ENCODE data around the gene FGFR2.
"Not testable (repeated sequence)": the region's sequence is repeated elsewhere in the genome, so short reads cannot be mapped to it uniquely, and the experiment has no call there.

Gene FGFR2

GRCh38 chr10:121583857-121584256 lies 14.4 kb downstream of the FGFR2 start:
- DNase-seq = no peak

- DNase-seq = no peak
Observed at GRCh38 chr10:121583258-121583657, 15.0 kb downstream of the FGFR2 start.

DNA sequence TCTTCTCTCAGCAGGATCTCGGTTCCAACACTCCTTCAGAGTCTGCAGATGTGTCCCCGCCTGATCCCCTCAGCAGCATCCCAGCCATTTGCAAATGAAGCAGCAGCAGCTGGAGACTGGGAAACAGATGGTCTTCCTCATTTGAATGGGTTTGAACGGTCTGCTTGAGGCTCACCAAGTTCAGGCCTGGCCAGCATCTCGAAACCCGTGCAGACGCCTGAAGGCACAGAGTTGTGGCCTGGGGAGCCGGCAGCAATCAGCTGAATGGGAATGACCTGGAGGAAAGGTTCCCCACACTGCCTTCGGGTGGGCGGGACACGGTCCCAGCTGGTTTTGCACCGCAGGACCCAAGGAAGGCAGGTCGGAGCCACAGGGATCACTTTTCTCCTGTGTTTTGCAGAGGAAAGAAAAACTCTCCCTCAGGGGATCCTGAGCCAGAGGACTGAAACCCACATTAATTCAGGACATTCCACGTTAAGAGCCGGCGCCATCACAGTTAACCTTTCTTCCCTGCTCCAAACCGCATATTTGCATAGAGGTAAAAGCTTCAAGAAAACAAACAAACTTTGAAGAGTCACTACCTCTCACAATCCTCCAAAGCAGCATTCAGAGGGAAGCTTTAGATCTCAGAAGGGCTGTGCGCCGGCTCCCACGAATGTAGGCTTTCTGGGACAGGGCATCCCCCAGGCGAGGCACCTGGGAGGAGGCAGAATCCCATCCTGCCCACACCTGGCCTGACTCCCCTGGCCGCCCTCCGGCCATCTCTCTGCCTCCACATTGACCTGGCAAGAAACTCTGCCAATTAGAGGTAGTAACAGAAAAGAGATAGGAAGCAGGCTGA lies 17.7 kb downstream of the FGFR2 start:
- no peak for DNase-seq

- no peak for DNase-seq
Observed at GRCh38 chr10:121579656-121580055, 18.6 kb downstream of the FGFR2 start.

DNA sequence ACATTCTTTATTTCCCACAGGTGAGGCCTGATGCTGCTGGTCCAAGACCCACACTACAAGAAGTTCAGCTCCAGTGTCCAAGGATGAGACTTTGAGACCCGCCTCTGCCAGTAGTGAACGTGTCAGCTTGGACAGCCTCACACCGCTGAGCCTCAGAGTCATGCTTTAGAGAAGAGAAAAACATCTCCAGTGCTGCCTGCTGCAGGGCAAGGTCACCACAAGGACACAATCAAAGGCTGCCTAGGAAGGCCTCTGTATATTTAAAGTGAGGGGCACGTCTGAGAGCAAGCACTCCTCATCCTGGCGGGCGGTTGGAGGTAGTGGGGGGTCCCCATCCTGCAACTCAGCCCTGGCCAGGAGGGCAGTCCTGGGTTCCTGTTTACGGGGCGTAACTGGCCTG lies 19.3 kb downstream of the FGFR2 start:
- no peak for DNase-seq

DNA sequence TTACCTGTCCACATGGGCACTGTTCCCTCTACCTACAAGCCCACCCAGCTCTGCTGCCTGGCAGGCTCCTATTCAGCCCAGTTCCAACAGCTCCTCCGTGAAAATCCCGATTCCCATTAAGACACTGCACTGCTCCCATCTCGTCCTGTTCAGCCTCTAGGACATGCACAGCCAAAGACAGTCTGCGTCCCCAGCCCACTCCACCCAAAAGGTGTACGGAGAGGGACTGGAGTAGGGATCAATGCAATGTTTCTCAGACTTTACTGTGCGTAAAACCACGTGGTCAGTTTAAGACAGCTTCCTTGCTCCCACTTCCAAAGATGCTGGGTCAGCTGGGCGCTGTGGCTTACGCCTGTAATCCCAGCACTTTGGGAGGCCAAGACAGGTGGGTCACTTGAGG lies 19.9 kb downstream of the FGFR2 start:
- no peak for DNase-seq

- DNase-seq = no peak
Observed at GRCh38 chr10:121577568-121577967, 20.7 kb downstream of the FGFR2 start.

- no peak for DNase-seq
Observed at GRCh38 chr10:121576139-121576538, 22.1 kb downstream of the FGFR2 start.

DNA sequence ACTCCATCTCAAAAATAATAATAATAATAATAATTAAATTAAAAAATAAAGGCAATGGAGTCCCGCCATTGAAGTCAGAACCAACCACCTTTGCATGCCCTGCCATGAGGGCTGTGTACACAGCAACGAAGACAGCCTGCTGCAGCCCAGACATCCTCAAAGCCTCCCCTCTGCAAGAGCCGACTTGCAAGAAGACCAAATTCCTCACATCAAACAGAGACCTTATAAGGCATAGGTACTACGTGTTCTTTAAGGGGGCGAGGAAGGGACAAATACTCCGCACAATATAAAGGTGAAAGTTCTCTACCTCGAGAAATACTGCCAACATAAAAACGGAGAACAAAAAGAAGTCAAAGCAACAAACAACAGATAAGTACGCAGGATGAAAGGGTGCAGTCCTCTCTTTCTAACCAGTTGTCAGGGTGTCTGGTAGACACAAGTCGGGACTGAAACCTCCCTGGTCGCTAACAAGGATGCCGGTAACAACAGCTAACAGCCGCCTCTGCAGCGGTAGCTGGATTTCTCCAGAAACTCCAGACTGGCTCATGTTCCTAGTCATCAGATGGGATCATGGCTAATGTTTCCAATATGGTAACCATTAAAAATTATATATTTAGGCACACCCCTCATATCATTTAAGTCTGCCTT lies 23.6 kb downstream of the FGFR2 start:
- no peak for DNase-seq

GRCh38 chr10:121573538-121573941 lies 24.7 kb downstream of the FGFR2 start:
- DNase-seq = no peak

DNA sequence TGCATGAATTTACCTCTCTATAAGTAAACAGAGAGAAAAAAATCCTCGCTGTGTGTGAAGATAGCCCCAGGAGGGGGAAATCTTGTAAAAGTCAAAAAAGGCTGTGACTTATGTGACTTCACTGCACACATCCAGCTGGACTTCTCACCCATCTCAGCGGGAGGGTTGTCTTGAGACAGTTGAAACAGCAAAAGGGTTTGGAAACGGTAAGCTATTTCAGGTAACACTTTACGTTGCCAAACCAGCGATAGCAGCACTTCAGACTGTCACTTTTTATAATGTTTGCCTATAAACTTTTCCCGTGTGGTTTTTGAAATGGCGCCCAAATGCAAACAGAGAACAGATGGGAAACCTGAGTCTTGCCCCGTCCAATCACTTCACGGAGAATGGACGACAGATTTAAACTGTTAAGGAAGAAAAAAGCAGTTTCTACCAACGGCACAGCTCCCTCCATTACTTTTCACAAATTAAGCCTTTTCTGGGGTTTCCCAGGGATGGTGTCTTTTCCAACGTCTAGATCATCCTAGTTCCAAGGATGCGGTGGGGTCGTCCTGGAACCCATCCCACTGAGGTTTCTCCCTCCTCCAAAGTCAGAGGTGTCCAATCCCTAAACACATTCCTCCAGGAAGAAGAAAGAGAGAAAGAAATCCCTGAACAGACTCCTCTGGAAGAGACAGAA lies 25.2 kb downstream of the FGFR2 start:
- no peak for DNase-seq

GRCh38 chr10:121570315-121570714 lies 27.9 kb downstream of the FGFR2 start:
- no peak for DNase-seq

DNA sequence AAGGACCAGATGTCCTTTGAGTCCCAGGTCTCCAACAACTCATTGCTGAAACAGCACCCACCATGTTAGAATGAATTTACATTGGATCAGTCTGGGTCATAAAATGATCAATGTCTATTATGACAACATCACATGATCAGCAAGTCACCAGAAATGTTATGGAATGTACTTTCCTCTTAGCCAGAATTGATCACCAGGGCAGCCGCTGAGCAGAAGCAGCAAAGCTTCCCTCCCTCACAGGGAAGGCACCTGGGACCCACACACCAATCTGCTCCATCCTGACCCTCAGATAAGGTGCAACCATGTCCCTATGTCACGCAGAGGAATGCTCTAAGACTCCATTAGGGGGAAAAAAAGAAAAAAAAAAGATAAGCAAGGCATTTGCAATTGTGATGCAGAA lies 30.0 kb downstream of the FGFR2 start:
- DNase-seq = no peak

GRCh38 chr10:121567569-121567968 lies 30.7 kb downstream of the FGFR2 start:
- no peak for DNase-seq

DNA sequence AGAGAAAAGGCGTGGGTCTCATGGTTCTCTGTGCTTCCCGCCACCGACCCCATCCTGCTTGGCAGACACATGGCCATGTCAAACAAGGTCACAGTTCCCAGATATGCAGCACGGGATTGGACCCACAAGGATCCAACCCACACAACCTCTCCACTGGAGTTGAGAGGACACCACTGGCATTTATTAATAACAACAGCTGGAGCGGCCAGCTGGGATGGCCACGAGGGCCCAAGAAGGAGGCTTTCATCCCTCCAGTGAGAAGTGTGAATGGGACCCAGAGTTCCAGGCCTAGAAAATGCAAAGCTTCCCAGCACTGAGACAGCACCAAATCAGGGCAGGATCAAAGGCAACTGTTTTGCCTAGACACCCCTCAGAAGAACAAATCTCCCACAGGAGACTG lies 31.5 kb downstream of the FGFR2 start:
- no peak for DNase-seq

DNA sequence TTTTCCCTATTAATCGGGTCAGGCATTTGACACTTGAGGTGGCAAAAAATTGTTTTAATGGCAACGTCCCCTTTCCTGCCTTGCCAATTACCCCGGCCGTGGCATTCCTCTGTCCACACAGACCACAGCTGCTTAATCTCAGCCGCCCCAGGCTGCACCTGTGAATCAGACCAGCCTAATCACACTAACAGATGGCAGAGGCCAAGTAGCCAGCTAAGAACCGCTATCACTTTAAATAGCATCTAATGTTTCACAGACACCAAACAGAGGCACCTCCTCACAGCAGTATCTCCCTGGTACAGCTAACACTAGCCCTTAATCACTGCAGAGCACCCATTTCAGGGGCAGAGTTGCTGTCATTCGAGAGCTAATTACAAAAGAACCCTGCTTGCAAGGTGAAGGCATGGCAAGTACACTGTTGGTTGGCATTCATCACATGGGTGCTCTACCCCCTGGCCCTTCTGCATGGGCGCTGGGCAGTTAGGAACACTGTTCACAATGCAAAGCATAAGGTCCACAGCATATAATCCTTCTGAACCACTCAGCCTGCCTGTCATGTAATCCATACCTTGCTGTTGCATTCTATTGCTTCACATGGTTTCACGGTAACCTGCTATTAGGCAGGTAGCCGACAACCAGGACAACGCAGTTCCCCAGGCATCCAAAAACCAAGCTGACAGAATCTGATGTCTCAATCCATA lies 38.8 kb downstream of the FGFR2 start:
- no peak for DNase-seq

GRCh38 chr10:121558238-121558637 lies 40.0 kb downstream of the FGFR2 start:
- DNase-seq = no peak

DNA sequence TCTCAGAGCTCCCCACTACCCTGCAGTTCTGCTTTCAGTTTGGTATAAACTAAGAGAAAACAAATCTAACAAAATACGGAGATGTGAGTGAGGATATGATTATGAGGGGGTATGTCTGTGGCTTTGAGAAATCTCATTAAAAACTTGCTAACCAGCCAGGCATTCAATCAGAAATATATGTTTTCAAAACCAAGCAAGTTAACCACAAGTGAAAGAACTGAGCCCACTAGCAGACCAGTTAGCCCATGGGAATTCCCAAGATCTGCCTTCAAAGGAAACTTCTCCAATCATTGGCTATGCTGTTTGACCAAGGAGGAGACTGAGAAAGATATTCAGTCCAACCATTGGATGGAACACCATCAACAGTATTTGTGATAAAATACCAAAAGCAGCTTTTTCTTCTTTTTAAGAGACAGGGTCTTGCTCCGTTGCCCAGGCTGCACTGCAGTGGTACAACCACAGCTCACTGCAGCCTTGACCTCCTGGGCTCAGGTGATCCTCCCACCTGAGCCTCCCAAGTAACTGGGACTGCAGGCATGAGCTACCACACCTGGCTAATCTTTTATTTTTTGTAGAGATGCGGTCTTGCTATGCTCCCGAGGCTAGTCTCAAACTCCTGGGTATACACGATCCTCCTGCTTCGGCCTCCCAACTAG lies 41.2 kb downstream of the FGFR2 start:
- no peak for DNase-seq

GRCh38 chr10:121556455-121556854 lies 41.8 kb downstream of the FGFR2 start:
- DNase-seq = no peak

GRCh38 chr10:121554916-121555315 lies 43.3 kb downstream of the FGFR2 start:
- not testable (repeated sequence) for DNase-seq

GRCh38 chr10:121553511-121554264 lies 44.6 kb downstream of the FGFR2 start:
- no peak for DNase-seq

- no peak for DNase-seq
Observed at GRCh38 chr10:121552746-121553145, 45.5 kb downstream of the FGFR2 start.

All from CD4-positive, alpha-beta T cell treated with Interleukin-4 for 1 hour (primary cell).